Mesenchymal stem cell (in vitro differentiated cells and primary cell): ENCODE data around the gene ELP5.

Experiments
- DNase-seq: peaks from one replicate; pipeline ENCODE4 v3.0.0-alpha.2; 2013
- H2AFZ ChIP-seq: one replicate; pipeline ENCODE4 v1.6.1; 2013; ENCODE audit warnings: low read depth, mild to moderate bottlenecking, control low read depth, inconsistent platforms, low read length, moderate library complexity
- H2AK5ac ChIP-seq: 2 replicates; pipeline ENCODE4 v1.6.1; 2013; ENCODE audit warnings: low read length, moderate library complexity, mild to moderate bottlenecking, inconsistent platforms; ENCODE audit not compliant: severe bottlenecking
- H2BK120ac ChIP-seq: one replicate; pipeline ENCODE4 v1.6.1; 2013; ENCODE audit warnings: low read depth, mild to moderate bottlenecking, inconsistent platforms, low read length, moderate library complexity
- H2BK12ac ChIP-seq, 2 experiments: one replicate each; pipeline ENCODE4 v1.6.1; 2013; ENCODE audit warnings: inconsistent platforms in 2 of 2, low read length in 2 of 2, mild to moderate bottlenecking in 2 of 2, moderate library complexity in 2 of 2, control low read depth in 1 of 2
- H2BK15ac ChIP-seq: one replicate; pipeline ENCODE4 v1.6.1; 2013; ENCODE audit warnings: mild to moderate bottlenecking, low read depth, inconsistent platforms; ENCODE audit not compliant: poor library complexity, severe bottlenecking
- H2BK5ac ChIP-seq: 2 replicates; pipeline ENCODE4 v1.6.1; 2013; ENCODE audit warnings: low read depth, mild to moderate bottlenecking, low read length, control low read depth, inconsistent platforms; ENCODE audit not compliant: poor library complexity, severe bottlenecking
- H3K14ac ChIP-seq, 2 experiments: one replicate each; pipeline ENCODE4 v1.6.1; 2013; ENCODE audit warnings: inconsistent platforms in 2 of 2, low read length in 2 of 2, control low read depth in 1 of 2, mild to moderate bottlenecking in 1 of 2, moderate library complexity in 1 of 2
- H3K18ac ChIP-seq, 2 experiments: one replicate each; pipeline ENCODE4 v1.6.1; 2013; ENCODE audit warnings: inconsistent platforms in 2 of 2, low read length in 2 of 2, control low read depth in 1 of 2, low read depth in 1 of 2, mild to moderate bottlenecking in 1 of 2
- H3K23ac ChIP-seq, 2 experiments: one replicate each; pipeline ENCODE4 v1.6.1; 2013; ENCODE audit warnings: inconsistent platforms in 2 of 2, low read length in 2 of 2, mild to moderate bottlenecking in 2 of 2, moderate library complexity in 2 of 2, control low read depth in 1 of 2
- H3K27ac ChIP-seq: 2 replicates; pipeline ENCODE4 v1.5.1; 2013; ENCODE audit warnings: mild to moderate bottlenecking, moderate library complexity, low read length, control low read depth, inconsistent platforms; ENCODE audit not compliant: poor library complexity, severe bottlenecking
- H3K27me3 ChIP-seq, 2 experiments: 2 replicates each; pipeline versions ENCODE4 v1.6.1 to v1.7.0; 2013; ENCODE audit warnings: low read length in 2 of 2, mild to moderate bottlenecking in 2 of 2, moderate library complexity in 2 of 2, control low read depth in 1 of 2, inconsistent platforms in 1 of 2; ENCODE audit not compliant: control insufficient read depth in 1 of 2, insufficient read depth in 1 of 2
- H3K36me3 ChIP-seq, 2 experiments: 2 replicates each; pipeline versions ENCODE4 v1.6.1 to v1.7.0; 2013; ENCODE audit warnings: low read length in 2 of 2, control low read depth in 1 of 2, inconsistent platforms in 1 of 2, low read depth in 1 of 2, mild to moderate bottlenecking in 1 of 2; ENCODE audit not compliant: insufficient read depth in 2 of 2, control insufficient read depth in 1 of 2
- H3K4ac ChIP-seq, 2 experiments: one replicate each; pipeline ENCODE4 v1.6.1; 2013; ENCODE audit warnings: inconsistent platforms in 2 of 2, low read length in 2 of 2, mild to moderate bottlenecking in 2 of 2, moderate library complexity in 2 of 2, control low read depth in 1 of 2, low read depth in 1 of 2
- H3K4me1 ChIP-seq: 2 replicates; pipeline ENCODE4 v1.6.1; 2013; ENCODE audit warnings: low read depth, low read length, control low read depth; ENCODE audit not compliant: control insufficient read depth, insufficient read depth
- H3K4me2 ChIP-seq: 2 replicates; pipeline ENCODE4 v1.6.1; 2013; ENCODE audit warnings: low read length, mild to moderate bottlenecking, inconsistent platforms; ENCODE audit not compliant: poor library complexity, severe bottlenecking
- H3K4me3 ChIP-seq, 2 experiments: 2 replicates each; pipeline versions ENCODE4 v1.5.1 to v1.7.0; 2013; ENCODE audit warnings: low read length in 2 of 2, mild to moderate bottlenecking in 2 of 2, control low read depth in 1 of 2, low read depth in 1 of 2; ENCODE audit not compliant: insufficient read depth in 1 of 2
- H3K79me1 ChIP-seq: replicated peaks from 2 replicates; pipeline ENCODE4 v1.6.1; 2013; ENCODE audit warnings: mild to moderate bottlenecking, control low read depth, low read length, inconsistent platforms; ENCODE audit not compliant: poor library complexity, severe bottlenecking
- H3K9ac ChIP-seq: 2 replicates; pipeline ENCODE4 v1.7.0; 2013; ENCODE audit warnings: mild to moderate bottlenecking, low read length, moderate library complexity
- H3K9me3 ChIP-seq: 2 replicates; pipeline ENCODE4 v1.7.0; 2013; ENCODE audit warnings: mild to moderate bottlenecking, low read length; ENCODE audit not compliant: control insufficient read depth
- H4K8ac ChIP-seq: one replicate; pipeline ENCODE4 v1.6.1; 2013; ENCODE audit warnings: inconsistent platforms, mild to moderate bottlenecking, low read length, moderate library complexity
- H4K91ac ChIP-seq: one replicate; pipeline ENCODE4 v1.6.1; 2013; ENCODE audit warnings: mild to moderate bottlenecking, low read length, inconsistent platforms
- WGBS: methylation state at CpG from one replicate; pipeline ENCODE4 v1.1.7; 2013; ENCODE audit warnings: mixed read lengths; 5-methylcytosine and 5-hydroxymethylcytosine counted together

The ELP5 gene

GRCh38 chr17:7306911-7307685 is 55.1 kb downstream of the ELP5 start, which contains the start of gene EIF5A:
Gene EIF5A, plus strand, starts transcription at chr17:7307628. Its CDS starts 2,008 bp downstream, at chr17:7309636.
- peak within 1 kb of the TSS; percentile 31 for H2AFZ ChIP-seq
- under 1% methylated on average over 54 of the region's 64 CpGs for WGBS
- H4K91ac ChIP-seq: peak within 1 kb of the TSS; percentile 99
- peak within 1 kb of the TSS in 1 of 2 experiments; percentile 98 for H3K23ac ChIP-seq
- H3K9ac ChIP-seq: peak within 1 kb of the TSS; percentile 98
- H3K36me3 ChIP-seq: peaks cover 21 to 26% of the 10 kb centered on the region in 2 experiments
- H3K27me3 ChIP-seq: no peaks in the 10 kb centered on the region
- peaks cover 7% of the 10 kb centered on the region for H3K4me1 ChIP-seq
- H2BK120ac ChIP-seq: peak within 1 kb of the TSS; percentile 85
- H3K18ac ChIP-seq: peak within 1 kb of the TSS; percentile 98 to 100
- peak within 1 kb of the TSS; percentile 99 for H2BK15ac ChIP-seq
- no peaks in the 10 kb centered on the region for H3K79me1 ChIP-seq
- H3K4me2 ChIP-seq: peak within 1 kb of the TSS; percentile 97
- peak within 1 kb of the TSS; percentile 72 for H2AK5ac ChIP-seq
- peak within 1 kb of the TSS; percentile 95 for H4K8ac ChIP-seq
- peak within 1 kb of the TSS; percentile 98 for H3K27ac ChIP-seq
- peak within 1 kb of the TSS; percentile 92 to 100 for H3K14ac ChIP-seq
- H2BK5ac ChIP-seq: peak within 1 kb of the TSS; percentile 87
- peak within 1 kb of the TSS; percentile 86 to 99 for H3K4me3 ChIP-seq
- peak within 1 kb of the TSS in 1 of 2 experiments; percentile 42 for H2BK12ac ChIP-seq
- DNase-seq: peak; percentile 100
- H3K4ac ChIP-seq: peak within 1 kb of the TSS; percentile 91 to 93
- H3K9me3 ChIP-seq: no peaks in the 10 kb centered on the region

- Histone ChIP-seq H2AFZ (no peak overlapping the region), H2AK5ac (peak overlapping the region; percentile 72), H2BK12ac (peak overlapping the region in 1 of 2 experiments; percentile 42), H3K4me2 (peak overlapping the region; percentile 97), H3K18ac (peak overlapping the region; percentile 98 to 100), H3K4me3 (peak overlapping the region; percentile 86 to 99), H3K9ac (peak overlapping the region; percentile 98), H3K4me1 (peaks cover 8% of the 10 kb centered on the region), H3K27me3 (no peaks in the 10 kb centered on the region), H2BK15ac (peak overlapping the region; percentile 99), H2BK120ac (peak overlapping the region; percentile 85), H4K91ac (peak overlapping the region; percentile 99), H4K8ac (peak overlapping the region; percentile 95), H3K9me3 (no peaks in the 10 kb centered on the region), H3K36me3 (peaks cover 30 to 34% of the 10 kb centered on the region in 2 experiments), H3K27ac (peak overlapping the region; percentile 96), H3K79me1 (peaks cover 1% of the 10 kb centered on the region), H3K14ac (peak overlapping the region; percentile 92 to 100), H2BK5ac (peak overlapping the region; percentile 87), H3K4ac (peak overlapping the region; percentile 91 to 93), H3K23ac (peak overlapping the region in 1 of 2 experiments; percentile 98)
- peak; percentile 29 for DNase-seq
- 1% methylated on average over 40 of the region's 104 CpGs for WGBS
Observed at GRCh38 chr17:7307686-7308624, 55.9 kb downstream of the ELP5 start.

GRCh38 chr17:7308625-7309433 is 56.8 kb downstream of the ELP5 start:
- H3K4me3 ChIP-seq: peak overlapping the region; percentile 86 to 99
- peaks cover 38 to 43% of the 10 kb centered on the region in 2 experiments for H3K36me3 ChIP-seq
- peak overlapping the region; percentile 7 for H2AK5ac ChIP-seq
- WGBS: 0% methylated on average over 11 of the region's 14 CpGs
- peak overlapping the region; percentile 66 for H2BK120ac ChIP-seq
- H3K27ac ChIP-seq: peak overlapping the region; percentile 96
- H3K4ac ChIP-seq: peak overlapping the region; percentile 42 to 93
- H3K14ac ChIP-seq: peak overlapping the region; percentile 36 to 63
- peaks cover 15% of the 10 kb centered on the region for H3K4me1 ChIP-seq
- H2BK12ac ChIP-seq: peak overlapping the region in 1 of 2 experiments; percentile 15
- H3K23ac ChIP-seq: no peak overlapping the region
- no peaks in the 10 kb centered on the region for H3K9me3 ChIP-seq
- peak overlapping the region; percentile 40 for H4K91ac ChIP-seq
- peak; percentile 94 for DNase-seq
- no peak overlapping the region for H2AFZ ChIP-seq
- peak overlapping the region; percentile 98 for H3K9ac ChIP-seq
- peak overlapping the region; percentile 98 to 100 for H3K18ac ChIP-seq
- H4K8ac ChIP-seq: peak overlapping the region; percentile 65
- H3K4me2 ChIP-seq: peak overlapping the region; percentile 97
- H2BK15ac ChIP-seq: no peak overlapping the region
- no peaks in the 10 kb centered on the region for H3K27me3 ChIP-seq
- no peak overlapping the region for H2BK5ac ChIP-seq
- peaks cover 4% of the 10 kb centered on the region for H3K79me1 ChIP-seq
